ENCODE data around the gene CHFR. TPM values are rescaled to one million over a fixed set of nuclear protein-coding genes. Genes with fewer than 3 reads are reported as not detected.
"Not testable (repeated sequence)": the region's sequence is repeated elsewhere in the genome, so short reads cannot be mapped to it uniquely, and the experiment has no call there.

Gene CHFR
- polyA plus RNA-seq, 4 donors, result 19.5 to 30.5 (median 25.2) TPM

GRCh38 chr12:132814232-132814631 lies 73.2 kb downstream of the CHFR start:
- no peak for DNase-seq (ENCODE audit: low read depth in 4 of 4, low spot score in 2 of 4)

- no peak for DNase-seq (ENCODE audit: low read depth in 4 of 4, low spot score in 2 of 4)
Measured at GRCh38 chr12:132813443-132813842, 74.0 kb downstream of the CHFR start.

GRCh38 chr12:132812631-132813305 lies 74.6 kb downstream of the CHFR start:
- DNase-seq (ENCODE audit: low read depth in 4 of 4, low spot score in 2 of 4), result no peak

GRCh38 chr12:132809391-132809790 lies 78.0 kb downstream of the CHFR start:
- not testable (repeated sequence) for DNase-seq (ENCODE audit: low read depth in 4 of 4, low spot score in 2 of 4)

GRCh38 chr12:132807295-132808092 lies 79.9 kb downstream of the CHFR start:
- no peak for DNase-seq (ENCODE audit: low read depth in 4 of 4, low spot score in 2 of 4)

GRCh38 chr12:132806857-132807256 lies 80.5 kb downstream of the CHFR start:
- no peak for DNase-seq (ENCODE audit: low read depth in 4 of 4, low spot score in 2 of 4)

- DNase-seq (ENCODE audit: low read depth in 4 of 4, low spot score in 2 of 4), result no peak
Measured at GRCh38 chr12:132804426-132804861, 83.0 kb downstream of the CHFR start.

GRCh38 chr12:132803888-132804287 lies 83.5 kb downstream of the CHFR start:
- DNase-seq (ENCODE audit: low read depth in 4 of 4, low spot score in 2 of 4), result no peak

GRCh38 chr12:132803125-132803524 lies 84.3 kb downstream of the CHFR start:
- DNase-seq (ENCODE audit: low read depth in 4 of 4, low spot score in 2 of 4), result no peak

GRCh38 chr12:132801741-132802140 lies 85.7 kb downstream of the CHFR start:
- no peak for DNase-seq (ENCODE audit: low read depth in 4 of 4, low spot score in 2 of 4)

- DNase-seq (ENCODE audit: low read depth in 4 of 4, low spot score in 2 of 4), result no peak
Measured at GRCh38 chr12:132798836-132799235, 88.6 kb downstream of the CHFR start.

GRCh38 chr12:132797820-132798570 lies 89.4 kb downstream of the CHFR start:
- no peak for DNase-seq (ENCODE audit: low read depth in 4 of 4, low spot score in 2 of 4)

- no peak for DNase-seq (ENCODE audit: low read depth in 4 of 4, low spot score in 2 of 4)
Measured at GRCh38 chr12:132795847-132796246, 91.6 kb downstream of the CHFR start.

- DNase-seq (ENCODE audit: low read depth in 4 of 4, low spot score in 2 of 4), result not testable (repeated sequence)
Measured at GRCh38 chr12:132791940-132792339, 95.5 kb downstream of the CHFR start.

GRCh38 chr12:132789099-132789471 lies 98.3 kb downstream of the CHFR start:
- DNase-seq (ENCODE audit: low read depth in 4 of 4, low spot score in 2 of 4), result no peak

GRCh38 chr12:132788375-132789098 lies 98.9 kb downstream of the CHFR start:
- DNase-seq (ENCODE audit: low read depth in 4 of 4, low spot score in 2 of 4), result no peak

- DNase-seq (ENCODE audit: low read depth in 4 of 4, low spot score in 2 of 4), result no peak
Measured at GRCh38 chr12:132787877-132788276, 99.5 kb downstream of the CHFR start.

- no peak for DNase-seq (ENCODE audit: low read depth in 4 of 4, low spot score in 2 of 4)
Measured at GRCh38 chr12:132786192-132786591, 101.2 kb downstream of the CHFR start.

GRCh38 chr12:132784580-132784979 lies 102.8 kb downstream of the CHFR start:
- DNase-seq (ENCODE audit: low read depth in 4 of 4, low spot score in 2 of 4), result no peak

GRCh38 chr12:132783917-132784531 lies 103.4 kb downstream of the CHFR start:
- no peak for DNase-seq (ENCODE audit: low read depth in 4 of 4, low spot score in 2 of 4)

Measured in left renal cortex interstitium (tissue), 4 donors.